ENCODE measurements around the gene ANKRA2. TPM values are rescaled to one million over a fixed set of nuclear protein-coding genes. Genes with fewer than 3 reads are reported as not detected.

The ANKRA2 gene
- total and polyA plus RNA-seq, 9 donors: 22.3 to 44.2 (median 25.5) TPM

- 51 to 76% (median 56%) methylated on average over 1 of the region's 1 CpG for WGBS, 3 donors
- Histone ChIP-seq H3K9me3 (no peaks in the 10 kb centered on the region), H3K27ac (no peak overlapping the region), H3K4me1 (ENCODE audit: insufficient read depth) (no peaks in the 10 kb centered on the region), H3K36me3 (no peaks in the 10 kb centered on the region), H3K27me3 (no peaks in the 10 kb centered on the region), H3K4me3 (no peak overlapping the region)
- no peak for DNase-seq
- intact Hi-C loops (cut with DNase I): no loop called here
- TF ChIP-seq POLR2A (IDR thresholded peaks at IDR 0.05) (no peak), CTCF (IDR thresholded peaks at IDR 0.05) (no peak), EP300 (IDR thresholded peaks at IDR 0.05) (no peak)
Measured at GRCh38 chr5:73523861-73524260, 41.6 kb downstream of the ANKRA2 start.

GRCh38 chr5:73522989-73523388 lies 42.5 kb downstream of the ANKRA2 start:
- Histone ChIP-seq H3K36me3 (no peaks in the 10 kb centered on the region), H3K27ac (no peak overlapping the region), H3K4me1 (ENCODE audit: insufficient read depth) (no peaks in the 10 kb centered on the region), H3K27me3 (no peaks in the 10 kb centered on the region), H3K9me3 (no peaks in the 10 kb centered on the region), H3K4me3 (no peak overlapping the region)
- no peak for DNase-seq
- intact Hi-C loops (cut with DNase I): no loop called here
- 90% methylated on average over 7 of the region's 7 CpGs for WGBS, 3 donors
- TF ChIP-seq POLR2A (IDR thresholded peaks at IDR 0.05): no peak
- no peak for TF ChIP-seq CTCF (IDR thresholded peaks at IDR 0.05)
- TF ChIP-seq EP300 (IDR thresholded peaks at IDR 0.05): no peak

GRCh38 chr5:73519531-73520283 lies 45.7 kb downstream of the ANKRA2 start:
- peak; percentile 36 to 62 (median 42) for DNase-seq
- H3K4me3 ChIP-seq: no peak overlapping the region
- no peaks in the 10 kb centered on the region for H3K36me3 ChIP-seq
- H3K27me3 ChIP-seq: no peaks in the 10 kb centered on the region
- peak; percentile 38 to 55 (median 49) for TF ChIP-seq CTCF (IDR thresholded peaks at IDR 0.05)
- TF ChIP-seq POLR2A (IDR thresholded peaks at IDR 0.05): no peak
- intact Hi-C loops (cut with DNase I): no loop called here
- H3K4me1 ChIP-seq (ENCODE audit: insufficient read depth): no peaks in the 10 kb centered on the region
- 9 to 18% (median 12%) methylated on average over 16 of the region's 16 CpGs for WGBS, 3 donors
- no peaks in the 10 kb centered on the region for H3K9me3 ChIP-seq
- no peak overlapping the region for H3K27ac ChIP-seq

GRCh38 chr5:73515232-73515631 lies 50.2 kb downstream of the ANKRA2 start:
- no peak for TF ChIP-seq CTCF (IDR thresholded peaks at IDR 0.05)
- no peak for TF ChIP-seq EP300 (IDR thresholded peaks at IDR 0.05)
- TF ChIP-seq POLR2A (IDR thresholded peaks at IDR 0.05): no peak
- H3K4me3 ChIP-seq: no peak overlapping the region
- intact Hi-C loops (cut with DNase I): no loop called here

More at GRCh38 chr5:73515232-73515631, 50.2 kb downstream of the ANKRA2 start:
- Histone ChIP-seq H3K27me3 (no peaks in the 10 kb centered on the region), H3K36me3 (no peaks in the 10 kb centered on the region), H3K9me3 (no peaks in the 10 kb centered on the region), H3K27ac (no peak overlapping the region), H3K4me1 (ENCODE audit: insufficient read depth) (no peaks in the 10 kb centered on the region)
- 56 to 70% (median 68%) methylated on average over 4 of the region's 4 CpGs for WGBS, 3 donors
- DNase-seq: no peak

Data from ovary (tissue), 9 donors.